HEK293T (cell line): Measurements from ENCODE around the gene CDC42SE2.

Experiments
- ARNT ChIP-seq: fragments of 450-650 bp; IDR thresholded peaks from 2 replicates; pipeline ENCODE4 v1.6.1; 2017; ENCODE audit warnings: mild to moderate bottlenecking
- BHLHE40 ChIP-seq: fragments of 450-650 bp; IDR thresholded peaks from 2 replicates; pipeline ENCODE4 v1.6.1; 2016; ENCODE audit warnings: mild to moderate bottlenecking, moderate library complexity, borderline replicate concordance
- ELF4 ChIP-seq: fragments of 450-650 bp; IDR thresholded peaks from 2 replicates; pipeline ENCODE4 v1.6.1; 2017; ENCODE audit warnings: antibody characterized with exemption
- FOXK2 ChIP-seq: fragments of 450-650 bp; IDR thresholded peaks from 2 replicates; pipeline ENCODE4 v1.6.1; 2016; ENCODE audit warnings: mild to moderate bottlenecking
- FOXM1 ChIP-seq: fragments of 450-650 bp; IDR thresholded peaks from 2 replicates; pipeline ENCODE4 v1.6.1; 2017; ENCODE audit warnings: mild to moderate bottlenecking, borderline replicate concordance
- HDGF ChIP-seq: fragments of 450-650 bp; IDR thresholded peaks from 2 replicates; pipeline ENCODE4 v1.6.1; 2017; ENCODE audit warnings: antibody characterized with exemption, borderline replicate concordance
- NFRKB ChIP-seq: fragments of 450-650 bp; IDR thresholded peaks from 2 replicates; pipeline ENCODE4 v1.6.1; 2016; ENCODE audit warnings: mild to moderate bottlenecking, moderate library complexity
- SP1 ChIP-seq: fragments of 450-650 bp; IDR thresholded peaks from 2 replicates; pipeline ENCODE4 v1.6.1; 2017
- SUZ12 ChIP-seq: fragments of 450-650 bp; IDR thresholded peaks from 2 replicates; pipeline ENCODE4 v1.6.1; 2016; ENCODE audit warnings: mild to moderate bottlenecking
- TARDBP ChIP-seq: fragments of 450-650 bp; IDR thresholded peaks from 2 replicates; pipeline ENCODE4 v1.6.1; 2016
- TF ChIP-seq, protein P1 (sequence below): fragments of 450-650 bp; IDR thresholded peaks from 2 replicates; pipeline ENCODE4 v1.6.1; 2016

- TF ChIP-seq FOXK2, result no peak
- TF ChIP-seq SUZ12, result no peak
- TF ChIP-seq SP1, result no peak
- no peak for TF ChIP-seq TARDBP
- TF ChIP-seq, protein P1, sequence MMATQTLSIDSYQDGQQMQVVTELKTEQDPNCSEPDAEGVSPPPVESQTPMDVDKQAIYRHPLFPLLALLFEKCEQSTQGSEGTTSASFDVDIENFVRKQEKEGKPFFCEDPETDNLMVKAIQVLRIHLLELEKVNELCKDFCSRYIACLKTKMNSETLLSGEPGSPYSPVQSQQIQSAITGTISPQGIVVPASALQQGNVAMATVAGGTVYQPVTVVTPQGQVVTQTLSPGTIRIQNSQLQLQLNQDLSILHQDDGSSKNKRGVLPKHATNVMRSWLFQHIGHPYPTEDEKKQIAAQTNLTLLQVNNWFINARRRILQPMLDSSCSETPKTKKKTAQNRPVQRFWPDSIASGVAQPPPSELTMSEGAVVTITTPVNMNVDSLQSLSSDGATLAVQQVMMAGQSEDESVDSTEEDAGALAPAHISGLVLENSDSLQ, result no peak
- no peak for TF ChIP-seq BHLHE40
- no peak for TF ChIP-seq ARNT
- no peak for TF ChIP-seq HDGF
- no peak for TF ChIP-seq NFRKB
- TF ChIP-seq ELF4, result no peak
- no peak for TF ChIP-seq FOXM1
Observed at GRCh38 chr5:131220566-131220965, 43.3 kb upstream of the CDC42SE2 start.
